Calu3 (cell line): ENCODE results near the gene DAAM1. TPM values are rescaled to one million over a fixed set of nuclear protein-coding genes. Genes with fewer than 3 reads are reported as not detected.

ENCODE experiments used
- BruUV-seq: library from RNA; stranded (reverse); fragments of 400-500 nt; replicated peaks from 2 replicates; lab custom pipeline; 2021; lab: Mats Ljungman, UMichigan
- CTCF ChIA-PET: fragments of 300-600 bp; sonication (Branson Sonifier 250); formaldehyde crosslinking; loops from one replicate; lab custom pipeline; 2022; ENCODE audit warnings: antibody characterized with exemption; lab: Charles Lee
- DNase-seq: peaks from one replicate; pipeline ENCODE4 v3.0.0; 2022
- H3K27ac Mint-ChIP-seq: one replicate; pipeline ENCODE4 v1.8.0; 2022; ENCODE audit warnings: mixed read lengths; ENCODE audit not compliant: unreplicated experiment
- H3K27me3 Mint-ChIP-seq: one replicate; pipeline ENCODE4 v1.8.0; 2022; ENCODE audit warnings: mixed read lengths; ENCODE audit not compliant: unreplicated experiment
- H3K36me3 Mint-ChIP-seq: one replicate; pipeline ENCODE4 v1.8.0; 2022; ENCODE audit warnings: mild to moderate bottlenecking, moderate library complexity, mixed read lengths; ENCODE audit not compliant: insufficient read depth, unreplicated experiment
- H3K4me1 Mint-ChIP-seq: one replicate; pipeline ENCODE4 v1.8.0; 2022; ENCODE audit warnings: mild to moderate bottlenecking, low read depth, mixed read lengths; ENCODE audit not compliant: unreplicated experiment
- H3K4me3 Mint-ChIP-seq: one replicate; pipeline ENCODE4 v1.8.0; 2022; ENCODE audit warnings: mild to moderate bottlenecking, low read depth, moderate library complexity, mixed read lengths; ENCODE audit not compliant: unreplicated experiment
- H3K9me3 Mint-ChIP-seq: one replicate; pipeline ENCODE4 v1.8.0; 2022; ENCODE audit warnings: low read depth, mixed read lengths; ENCODE audit not compliant: unreplicated experiment
- intact Hi-C: fragments of 100-400 bp; cut with micrococcal nuclease; formaldehyde crosslinking; loops from one replicate; pipeline ENCODE4 v1.10.0; 2022; ENCODE audit not compliant: unreplicated experiment
- total RNA-seq: library from RNA; stranded (reverse); gene quantifications from 2 replicates; pipeline ENCODE4 v1.2.3, GENCODE V29; 2022
- TF ChIP-seq, protein P1 (sequence below): fragments of 200-600 bp; IDR thresholded peaks from one replicate; pipeline ENCODE4 v1.8.0; 2022; ENCODE audit warnings: antibody characterized with exemption; ENCODE audit not compliant: unreplicated experiment

DAAM1 gene
- total RNA-seq, 1 experiment from 2014 or later: 28.9 TPM

DNA sequence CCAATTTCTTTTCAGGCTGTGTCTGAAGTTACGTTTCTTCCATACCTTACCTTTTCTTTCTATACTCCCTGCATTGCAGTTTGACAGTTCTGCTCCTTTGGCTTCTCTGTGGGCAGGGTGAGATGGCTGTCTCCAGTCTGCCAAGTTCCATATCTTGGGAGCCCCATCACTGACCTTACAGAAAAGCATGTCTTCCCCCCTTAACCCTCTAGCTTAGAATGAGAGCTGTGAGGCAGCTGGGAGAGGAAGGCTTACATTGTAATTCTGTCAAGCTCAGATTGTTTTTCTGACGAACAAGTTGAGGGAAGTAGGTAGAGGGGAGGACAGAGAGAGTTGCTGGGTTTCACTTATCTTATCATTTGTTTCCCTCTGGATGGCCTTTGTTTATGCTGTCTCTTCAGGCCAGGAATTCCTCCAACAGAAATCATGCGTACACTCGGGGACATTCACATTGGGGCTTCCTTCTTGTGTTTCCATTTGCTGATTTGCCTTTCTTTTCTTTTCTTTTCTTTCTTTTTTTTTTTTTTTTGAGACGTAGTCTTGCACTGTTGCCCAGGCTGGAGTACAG is 9.3 kb downstream of the DAAM1 start:
- CTCF ChIA-PET: no interaction called here
- DNase-seq: no peak
- intact Hi-C loops: no loop called here
- H3K4me3 Mint-ChIP-seq: no peak overlapping the region
- H3K27me3 Mint-ChIP-seq: no peaks in the 10 kb centered on the region
- no peak overlapping the region for H3K27ac Mint-ChIP-seq
- TF ChIP-seq, protein P1, sequence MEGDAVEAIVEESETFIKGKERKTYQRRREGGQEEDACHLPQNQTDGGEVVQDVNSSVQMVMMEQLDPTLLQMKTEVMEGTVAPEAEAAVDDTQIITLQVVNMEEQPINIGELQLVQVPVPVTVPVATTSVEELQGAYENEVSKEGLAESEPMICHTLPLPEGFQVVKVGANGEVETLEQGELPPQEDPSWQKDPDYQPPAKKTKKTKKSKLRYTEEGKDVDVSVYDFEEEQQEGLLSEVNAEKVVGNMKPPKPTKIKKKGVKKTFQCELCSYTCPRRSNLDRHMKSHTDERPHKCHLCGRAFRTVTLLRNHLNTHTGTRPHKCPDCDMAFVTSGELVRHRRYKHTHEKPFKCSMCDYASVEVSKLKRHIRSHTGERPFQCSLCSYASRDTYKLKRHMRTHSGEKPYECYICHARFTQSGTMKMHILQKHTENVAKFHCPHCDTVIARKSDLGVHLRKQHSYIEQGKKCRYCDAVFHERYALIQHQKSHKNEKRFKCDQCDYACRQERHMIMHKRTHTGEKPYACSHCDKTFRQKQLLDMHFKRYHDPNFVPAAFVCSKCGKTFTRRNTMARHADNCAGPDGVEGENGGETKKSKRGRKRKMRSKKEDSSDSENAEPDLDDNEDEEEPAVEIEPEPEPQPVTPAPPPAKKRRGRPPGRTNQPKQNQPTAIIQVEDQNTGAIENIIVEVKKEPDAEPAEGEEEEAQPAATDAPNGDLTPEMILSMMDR: no peak
- BruUV-seq: no TSS peak
- no peaks in the 10 kb centered on the region for H3K36me3 Mint-ChIP-seq
- H3K9me3 Mint-ChIP-seq: no peaks in the 10 kb centered on the region
- H3K4me1 Mint-ChIP-seq: no peaks in the 10 kb centered on the region

DNA sequence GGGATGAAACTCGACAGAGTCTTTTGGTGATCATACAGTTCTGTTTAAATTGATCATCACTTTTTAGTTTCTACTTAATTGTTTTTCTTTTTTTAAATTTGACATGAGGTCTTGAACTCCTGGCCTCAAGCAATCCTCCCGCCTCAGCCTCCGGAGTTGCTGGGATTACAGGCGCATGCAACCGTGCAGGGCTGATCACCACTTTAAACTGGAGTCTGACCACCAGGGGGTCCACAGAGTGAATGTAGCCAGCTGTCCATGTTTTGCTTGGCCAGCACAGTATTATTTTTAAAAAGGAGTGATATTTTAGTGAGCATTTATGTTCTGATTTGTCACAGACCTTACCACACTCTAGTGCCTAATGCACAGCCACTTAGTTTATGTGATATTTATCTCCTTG is 10.7 kb downstream of the DAAM1 start:
- H3K9me3 Mint-ChIP-seq: no peaks in the 10 kb centered on the region
- no peak overlapping the region for H3K27ac Mint-ChIP-seq
- TF ChIP-seq, protein P1: no peak
- intact Hi-C loops: no loop called here
- DNase-seq: no peak
- no TSS peak for BruUV-seq
- CTCF ChIA-PET: no interaction called here
- H3K36me3 Mint-ChIP-seq: no peaks in the 10 kb centered on the region
- H3K4me3 Mint-ChIP-seq: no peak overlapping the region
- no peaks in the 10 kb centered on the region for H3K4me1 Mint-ChIP-seq
- H3K27me3 Mint-ChIP-seq: no peaks in the 10 kb centered on the region

DNA sequence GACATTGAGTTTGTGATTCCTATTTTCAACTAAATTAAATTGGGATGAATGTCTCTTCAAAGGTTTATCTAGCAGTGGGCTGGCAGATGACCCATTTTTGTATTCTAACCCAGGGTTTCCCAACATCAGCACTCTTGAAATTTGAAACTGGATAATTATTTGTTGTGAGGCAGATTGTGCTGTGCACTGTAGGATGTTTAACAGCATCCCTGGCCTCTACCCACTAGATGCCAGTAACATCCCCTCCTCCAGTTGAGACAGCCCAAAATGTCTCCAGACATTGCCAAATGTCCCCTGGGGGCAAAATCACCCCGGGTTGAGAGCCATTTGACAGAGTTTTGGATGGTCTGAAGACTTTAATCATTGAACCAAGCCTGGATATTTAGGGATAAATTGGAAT is 11.1 kb downstream of the DAAM1 start:
- intact Hi-C loops: no loop called here
- no peaks in the 10 kb centered on the region for H3K4me1 Mint-ChIP-seq
- no peaks in the 10 kb centered on the region for H3K36me3 Mint-ChIP-seq
- H3K27me3 Mint-ChIP-seq: no peaks in the 10 kb centered on the region
- H3K9me3 Mint-ChIP-seq: no peaks in the 10 kb centered on the region
- CTCF ChIA-PET: no interaction called here
- no peak overlapping the region for H3K4me3 Mint-ChIP-seq
- H3K27ac Mint-ChIP-seq: no peak overlapping the region
- BruUV-seq: no TSS peak
- TF ChIP-seq, protein P1: no peak
- no peak for DNase-seq

DNA sequence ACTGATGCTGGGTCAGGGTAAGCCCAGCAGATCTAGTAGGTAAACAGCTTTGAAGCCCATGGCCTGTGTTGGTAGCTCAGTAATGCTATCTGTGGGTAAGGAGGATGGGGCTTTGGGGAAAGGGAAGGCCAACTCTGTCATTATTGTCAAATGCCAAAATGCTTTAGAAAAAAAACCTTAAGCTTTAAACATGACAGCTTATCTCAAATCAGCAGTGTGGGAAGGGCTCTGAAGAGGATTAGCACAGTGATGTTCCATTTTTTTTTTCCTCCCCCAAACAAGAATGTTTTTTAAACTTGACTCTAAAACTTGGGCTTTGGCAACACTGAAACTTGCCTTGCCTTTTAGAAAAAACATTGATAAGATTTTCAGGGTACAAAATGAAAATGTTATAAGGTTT is 11.7 kb downstream of the DAAM1 start:
- H3K4me3 Mint-ChIP-seq: no peak overlapping the region
- no peaks in the 10 kb centered on the region for H3K9me3 Mint-ChIP-seq
- CTCF ChIA-PET: no interaction called here
- no peaks in the 10 kb centered on the region for H3K4me1 Mint-ChIP-seq
- intact Hi-C loops: no loop called here
- TF ChIP-seq, protein P1: no peak
- no peak overlapping the region for H3K27ac Mint-ChIP-seq
- no peak for DNase-seq
- no TSS peak for BruUV-seq
- H3K36me3 Mint-ChIP-seq: no peaks in the 10 kb centered on the region
- no peaks in the 10 kb centered on the region for H3K27me3 Mint-ChIP-seq
